Astrocyte of the spinal cord (primary cell): ENCODE results near the gene PTRH1.

Source experiments
- DNase-seq: peaks from one replicate; pipeline ENCODE4 v3.0.0; 2011; ENCODE audit warnings: low read depth, low spot score
- H3K4me3 ChIP-seq: 2 replicates; pipeline ENCODE4 v1.5.1; 2011; ENCODE audit warnings: low read depth, mild to moderate bottlenecking, low read length, moderate library complexity
- in situ Hi-C: cut with HindIII; loops from 2 replicates; pipeline ENCODE4 v1.10.0; 2017; ENCODE audit warnings: low sequenced_read_pairs
- TF ChIP-seq, protein P1 (sequence below): IDR thresholded peaks from 2 replicates; pipeline ENCODE4 v1.5.1; 2012; ENCODE audit warnings: low read depth, mild to moderate bottlenecking, low read length, inconsistent platforms

The PTRH1 gene

GRCh38 chr9:127714020-127714750 lies 1.3 kb downstream of the PTRH1 start:
- H3K4me3 ChIP-seq, result peak overlapping the region; percentile 74
- in situ Hi-C loops, result no loop called here
- DNase-seq, result no peak
- TF ChIP-seq, protein P1, sequence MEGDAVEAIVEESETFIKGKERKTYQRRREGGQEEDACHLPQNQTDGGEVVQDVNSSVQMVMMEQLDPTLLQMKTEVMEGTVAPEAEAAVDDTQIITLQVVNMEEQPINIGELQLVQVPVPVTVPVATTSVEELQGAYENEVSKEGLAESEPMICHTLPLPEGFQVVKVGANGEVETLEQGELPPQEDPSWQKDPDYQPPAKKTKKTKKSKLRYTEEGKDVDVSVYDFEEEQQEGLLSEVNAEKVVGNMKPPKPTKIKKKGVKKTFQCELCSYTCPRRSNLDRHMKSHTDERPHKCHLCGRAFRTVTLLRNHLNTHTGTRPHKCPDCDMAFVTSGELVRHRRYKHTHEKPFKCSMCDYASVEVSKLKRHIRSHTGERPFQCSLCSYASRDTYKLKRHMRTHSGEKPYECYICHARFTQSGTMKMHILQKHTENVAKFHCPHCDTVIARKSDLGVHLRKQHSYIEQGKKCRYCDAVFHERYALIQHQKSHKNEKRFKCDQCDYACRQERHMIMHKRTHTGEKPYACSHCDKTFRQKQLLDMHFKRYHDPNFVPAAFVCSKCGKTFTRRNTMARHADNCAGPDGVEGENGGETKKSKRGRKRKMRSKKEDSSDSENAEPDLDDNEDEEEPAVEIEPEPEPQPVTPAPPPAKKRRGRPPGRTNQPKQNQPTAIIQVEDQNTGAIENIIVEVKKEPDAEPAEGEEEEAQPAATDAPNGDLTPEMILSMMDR, result no peak

DNA sequence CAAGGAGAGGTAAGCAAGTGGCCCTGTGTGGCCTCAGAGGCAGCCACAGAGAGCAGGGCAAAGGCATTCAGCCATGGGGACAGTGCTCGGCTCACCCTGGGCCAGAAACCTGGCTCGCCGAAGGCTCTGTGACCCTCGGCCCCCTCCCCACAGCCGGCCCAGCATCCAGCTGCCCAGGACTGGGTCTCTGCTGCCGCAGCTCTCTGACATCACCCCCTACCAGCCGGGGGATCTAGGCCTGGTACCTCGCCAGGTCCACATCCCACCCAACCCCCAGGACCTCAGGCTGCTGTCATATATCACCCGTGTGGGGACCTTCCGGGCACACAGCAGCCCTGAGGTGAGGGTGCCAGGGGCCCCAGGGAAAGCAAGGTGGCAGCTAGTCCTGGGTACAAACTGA lies 2.6 kb downstream of the PTRH1 start:
- in situ Hi-C loops, result no loop called here
- TF ChIP-seq, protein P1, result no peak
- DNase-seq, result no peak
- H3K4me3 ChIP-seq, result no peak overlapping the region

- in situ Hi-C loops, result no loop called here
- no peak for DNase-seq
- TF ChIP-seq, protein P1, result no peak
- no peak overlapping the region for H3K4me3 ChIP-seq
Measured at GRCh38 chr9:127712371-127712770, 3.1 kb downstream of the PTRH1 start.

- no peak overlapping the region for H3K4me3 ChIP-seq
- DNase-seq, result no peak
- TF ChIP-seq, protein P1, result no peak
- in situ Hi-C loops, result no loop called here
Measured at GRCh38 chr9:127711831-127712274, 3.6 kb downstream of the PTRH1 start.

- DNase-seq, result no peak
Measured at GRCh38 chr9:127711226-127711701, 4.2 kb downstream of the PTRH1 start.

GRCh38 chr9:127710204-127710783 lies 5.2 kb downstream of the PTRH1 start:
- no peak overlapping the region for H3K4me3 ChIP-seq
- DNase-seq, result no peak
- in situ Hi-C loops, result no loop called here
- TF ChIP-seq, protein P1, result no peak

More at GRCh38 chr9:127711226-127711701, 4.2 kb downstream of the PTRH1 start:
- no peak overlapping the region for H3K4me3 ChIP-seq
- in situ Hi-C loops, result no loop called here
- TF ChIP-seq, protein P1, result no peak
